ENCODE results near the gene HSF5. TPM values are rescaled to one million over a fixed set of nuclear protein-coding genes. Genes with fewer than 3 reads are reported as not detected.
A peak's percentile ranks its signal among the peaks of the same experiment; 100 is the strongest.

Gene HSF5, protein sequence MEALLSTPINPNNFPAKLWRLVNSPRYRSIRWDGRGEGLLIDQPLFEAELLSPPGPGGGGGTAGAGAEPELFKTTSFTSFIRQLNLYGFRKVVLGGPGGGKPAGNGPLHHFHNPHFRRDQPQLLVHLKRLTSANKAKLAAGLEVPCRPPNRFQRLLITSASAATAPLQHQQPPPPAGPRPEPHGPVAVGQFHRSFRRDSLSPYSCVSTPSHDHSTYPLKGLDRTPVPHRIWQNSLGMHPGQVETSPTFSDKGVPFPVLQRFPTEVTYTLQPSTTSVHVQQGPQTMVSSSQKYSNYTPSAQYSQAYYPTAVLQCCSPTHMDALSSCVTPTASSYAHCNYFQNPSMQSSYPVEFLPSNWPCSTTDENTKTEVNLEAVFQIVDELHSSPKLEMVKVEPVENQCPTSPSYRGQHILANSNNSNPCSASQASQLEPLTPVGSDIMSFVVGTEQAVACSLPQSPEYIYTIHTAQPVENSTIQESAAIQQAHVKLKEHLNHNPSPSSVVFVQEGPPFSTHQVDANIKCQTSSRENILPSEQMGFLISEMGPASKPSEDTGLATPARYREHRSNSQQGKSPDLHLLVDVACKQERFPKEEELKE
- 0.18 TPM for total RNA-seq

DNA sequence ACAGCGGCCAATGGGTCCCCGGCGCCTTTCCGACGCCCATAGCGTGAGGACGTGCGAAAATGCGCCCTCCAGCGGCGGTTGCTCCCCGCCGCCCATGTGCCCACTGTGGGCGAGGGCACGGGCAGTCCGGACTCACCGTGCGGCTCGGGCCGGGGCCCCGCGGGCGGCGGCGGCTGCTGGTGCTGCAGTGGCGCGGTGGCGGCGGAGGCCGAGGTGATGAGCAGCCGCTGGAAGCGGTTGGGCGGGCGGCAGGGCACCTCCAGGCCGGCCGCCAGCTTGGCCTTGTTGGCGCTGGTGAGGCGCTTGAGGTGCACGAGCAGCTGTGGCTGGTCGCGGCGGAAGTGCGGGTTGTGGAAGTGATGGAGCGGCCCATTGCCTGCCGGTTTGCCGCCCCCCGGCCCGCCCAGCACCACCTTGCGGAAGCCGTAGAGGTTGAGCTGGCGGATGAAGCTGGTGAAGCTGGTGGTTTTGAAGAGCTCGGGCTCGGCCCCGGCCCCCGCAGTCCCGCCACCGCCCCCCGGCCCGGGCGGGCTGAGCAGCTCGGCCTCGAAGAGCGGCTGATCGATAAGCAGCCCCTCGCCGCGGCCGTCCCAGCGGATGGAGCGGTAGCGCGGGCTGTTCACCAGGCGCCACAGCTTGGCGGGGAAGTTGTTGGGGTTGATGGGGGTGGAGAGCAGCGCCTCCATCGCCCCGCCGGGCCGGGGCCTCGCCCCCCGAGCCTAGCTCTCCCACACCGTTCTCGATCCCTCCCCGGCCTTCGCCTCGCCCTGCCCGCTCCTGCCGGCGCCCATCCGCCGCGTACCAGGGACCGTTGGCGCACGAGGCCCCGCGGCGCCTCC is at the start of gene HSF5:
Gene HSF5 (minus strand): TSS at position 820 of the 839 bp plus-strand sequence. CDS start 134 bp downstream, at position 686.
- DNase-seq (ENCODE audit: low spot score): no peak

DNA sequence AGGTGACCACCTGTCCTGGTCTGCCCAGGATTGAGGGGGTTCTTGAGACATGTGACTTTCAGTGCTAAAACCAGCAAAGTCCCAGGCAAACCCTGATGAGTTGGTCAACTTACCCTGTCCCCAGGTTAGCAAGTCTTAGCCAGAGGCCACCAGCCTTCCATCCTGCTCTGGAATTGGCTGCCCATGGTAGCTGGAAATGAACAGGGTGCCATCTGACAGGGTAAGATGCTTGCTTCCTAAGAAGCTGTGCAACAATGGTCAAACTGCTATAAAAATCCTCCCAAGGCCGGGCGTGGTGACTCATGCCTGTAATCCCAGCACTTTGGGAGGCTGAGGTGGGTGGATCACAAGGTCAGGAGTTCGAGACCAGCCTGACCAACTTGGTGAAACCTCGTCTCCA is 49.1 kb upstream of the HSF5 start:
- no peak for DNase-seq (ENCODE audit: low spot score)

DNA sequence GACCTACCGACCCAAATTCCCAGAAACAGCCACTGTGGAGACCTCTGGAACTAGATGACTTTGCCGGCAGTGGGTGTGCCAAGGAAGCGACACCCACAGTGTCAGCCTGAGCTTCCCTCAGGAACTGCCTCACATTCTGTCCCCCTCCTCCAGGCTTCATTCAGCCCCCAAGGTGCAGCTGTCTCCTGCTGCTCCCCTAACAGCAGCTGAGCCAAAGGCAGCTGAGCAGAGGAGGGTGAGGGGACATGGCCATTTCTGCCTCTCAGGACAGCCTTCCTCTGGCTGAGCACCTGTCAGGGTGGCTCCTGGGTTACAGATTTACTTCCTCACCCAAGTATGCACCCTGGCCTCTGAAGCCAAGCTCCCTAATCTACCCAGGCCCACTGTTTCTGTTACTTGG is 48.3 kb upstream of the HSF5 start:
- DNase-seq (ENCODE audit: low spot score): no peak

DNA sequence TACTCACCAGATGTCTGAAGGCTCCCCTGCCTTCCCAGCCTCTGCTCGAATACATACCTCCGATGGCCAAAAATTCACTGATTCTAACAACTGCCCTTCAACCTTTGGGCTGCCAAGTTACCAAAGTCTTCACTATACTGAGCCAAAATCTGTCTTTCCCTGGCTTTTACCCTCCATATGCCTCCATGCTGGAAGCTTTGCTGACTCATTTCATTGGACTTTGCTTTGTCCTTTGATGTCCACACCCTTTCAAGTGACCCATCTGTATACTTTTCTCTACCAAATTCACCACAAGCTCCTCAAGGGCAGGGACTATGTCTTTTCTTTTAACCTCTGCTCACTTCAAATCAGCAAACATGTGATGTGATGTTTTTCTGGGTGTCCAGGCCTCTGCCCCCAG is 47.2 kb upstream of the HSF5 start:
- DNase-seq (ENCODE audit: low spot score): no peak

DNA sequence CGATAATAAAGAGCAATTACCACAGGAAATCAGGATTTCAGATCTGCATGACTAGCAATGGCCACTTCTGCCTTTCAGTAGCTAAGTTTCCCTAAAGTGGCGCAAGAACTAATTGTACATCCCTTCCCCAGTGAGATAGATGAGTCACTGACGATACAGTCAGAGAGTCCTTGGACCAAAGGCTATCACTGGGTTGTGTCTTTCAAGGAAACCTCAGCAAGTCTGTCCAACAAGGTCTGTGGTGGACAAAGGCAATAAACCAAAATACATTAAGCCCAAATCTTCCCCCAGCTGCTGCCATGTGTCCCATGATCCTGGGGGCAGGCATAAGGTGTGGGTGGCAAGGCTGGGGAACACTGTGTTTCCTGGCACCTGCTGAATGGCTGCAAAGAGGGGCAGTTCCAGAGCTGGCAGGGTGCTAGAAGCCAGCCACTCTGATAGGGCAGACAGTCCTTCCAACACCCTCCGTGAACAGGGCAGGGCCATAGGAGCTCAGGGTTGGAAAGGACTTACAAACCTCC is 46.8 kb upstream of the HSF5 start:
- DNase-seq (ENCODE audit: low spot score): no peak

DNA sequence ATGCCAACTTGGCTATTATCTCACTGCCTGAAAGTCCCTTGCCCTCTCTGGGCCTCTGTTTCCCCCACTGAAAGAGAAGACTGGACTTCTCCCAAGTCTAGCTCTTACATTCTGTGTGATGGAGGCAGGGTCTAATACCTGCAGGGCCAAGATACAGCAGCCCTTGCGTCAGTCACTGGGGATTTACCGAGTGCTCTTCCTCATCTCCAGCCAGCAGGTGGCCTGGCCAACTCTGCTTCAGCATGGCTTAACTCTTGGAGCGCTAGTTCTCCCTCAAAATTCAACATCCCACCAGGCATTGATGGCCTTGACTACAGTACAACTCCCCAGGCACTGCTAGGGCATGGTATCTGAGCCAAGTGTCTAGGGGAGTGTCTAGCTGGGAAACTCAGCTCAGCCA is 46.1 kb upstream of the HSF5 start:
- no peak for DNase-seq (ENCODE audit: low spot score)

DNA sequence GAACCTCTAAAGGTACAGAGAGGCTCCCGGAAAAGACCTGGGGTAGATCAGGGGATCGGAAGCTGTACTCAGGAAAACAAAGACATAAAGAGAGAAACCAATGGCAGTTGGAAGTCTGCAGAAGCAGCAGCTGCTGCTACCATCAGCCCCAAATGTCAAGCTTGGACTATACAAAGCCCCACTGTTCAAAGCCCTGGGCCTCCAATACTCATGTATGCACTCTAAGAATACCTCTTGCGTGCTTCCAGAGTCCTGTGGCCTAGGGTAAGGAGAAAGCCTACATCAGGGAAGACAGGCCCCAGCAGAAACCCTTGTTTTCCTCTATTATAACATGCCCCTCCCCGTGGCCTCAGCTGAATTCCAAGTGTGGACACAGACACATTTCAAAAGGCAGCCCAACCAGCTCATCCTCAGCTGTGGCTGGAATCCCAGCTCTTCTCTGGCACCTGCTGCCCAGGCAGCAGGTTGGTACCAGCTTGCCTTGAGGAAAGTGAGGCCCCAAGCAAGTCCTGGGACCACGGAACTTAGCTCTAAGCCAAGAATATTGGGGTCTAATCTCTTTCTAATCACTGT is 45.5 kb upstream of the HSF5 start:
- no peak for DNase-seq (ENCODE audit: low spot score)

DNA sequence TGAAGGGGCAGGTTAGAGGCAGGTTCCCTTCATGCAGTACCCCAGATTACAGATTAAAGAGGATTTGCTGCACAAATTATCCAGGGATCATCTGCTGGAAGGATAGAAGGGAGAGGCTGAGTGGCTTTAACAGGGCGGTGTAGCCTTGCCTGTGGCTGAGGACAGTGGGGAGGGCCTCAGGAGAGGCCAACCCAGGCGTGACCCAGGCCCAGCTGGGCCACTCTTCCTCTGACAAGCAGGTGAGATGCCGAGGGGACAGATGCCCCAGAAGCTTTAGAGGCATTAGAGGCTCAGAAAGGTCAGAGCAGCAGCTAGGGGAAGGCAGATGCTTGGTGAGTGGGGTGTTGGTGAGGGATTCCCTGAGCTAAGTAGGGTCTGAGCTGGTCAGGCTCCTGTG is 44.3 kb upstream of the HSF5 start:
- no peak for DNase-seq (ENCODE audit: low spot score)

DNA sequence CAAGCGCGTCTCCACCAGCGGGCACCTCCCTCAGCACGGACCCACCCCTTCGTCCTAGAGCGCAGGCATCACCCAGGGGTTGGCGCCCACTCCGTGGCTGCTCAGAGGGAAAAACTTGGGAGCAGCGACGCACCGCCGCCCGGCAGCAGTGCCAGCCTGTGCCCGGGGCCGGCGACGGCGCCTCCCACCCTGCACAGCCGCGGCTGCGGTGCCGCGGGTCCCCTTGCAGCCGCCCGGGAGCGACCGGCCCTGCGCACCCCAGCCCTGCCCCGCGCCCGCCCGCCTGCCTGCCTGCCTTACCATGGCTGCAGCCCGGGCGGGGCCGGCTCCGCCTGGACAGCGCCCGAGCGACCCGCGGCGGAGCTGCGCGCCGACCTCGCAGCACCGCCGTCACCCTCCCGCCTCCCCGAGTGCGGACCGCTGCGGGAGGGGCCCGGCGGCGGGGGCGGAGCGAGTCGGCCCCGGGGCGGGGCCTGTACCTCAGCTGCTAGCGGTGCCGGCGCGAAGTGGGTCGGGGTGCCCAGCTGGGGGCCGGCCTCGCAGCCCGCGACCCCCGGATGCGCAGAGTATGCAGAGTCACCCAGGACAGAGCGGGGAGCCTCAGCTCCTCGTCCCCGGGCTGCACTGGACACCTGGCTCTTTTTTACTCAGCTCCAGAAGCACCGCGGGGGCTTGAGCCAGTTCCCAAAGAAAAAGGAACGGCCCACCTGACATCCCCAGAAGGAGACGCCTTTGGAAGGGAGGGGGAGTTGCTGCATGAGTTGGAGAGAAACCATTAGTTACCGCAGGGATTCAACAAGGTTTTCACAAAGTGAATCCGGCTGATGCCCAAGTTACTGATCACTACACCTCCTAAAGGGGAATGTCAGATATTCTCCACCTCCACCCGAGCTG is 43.7 kb upstream of the HSF5 start:
- DNase-seq (ENCODE audit: low spot score): no peak

DNA sequence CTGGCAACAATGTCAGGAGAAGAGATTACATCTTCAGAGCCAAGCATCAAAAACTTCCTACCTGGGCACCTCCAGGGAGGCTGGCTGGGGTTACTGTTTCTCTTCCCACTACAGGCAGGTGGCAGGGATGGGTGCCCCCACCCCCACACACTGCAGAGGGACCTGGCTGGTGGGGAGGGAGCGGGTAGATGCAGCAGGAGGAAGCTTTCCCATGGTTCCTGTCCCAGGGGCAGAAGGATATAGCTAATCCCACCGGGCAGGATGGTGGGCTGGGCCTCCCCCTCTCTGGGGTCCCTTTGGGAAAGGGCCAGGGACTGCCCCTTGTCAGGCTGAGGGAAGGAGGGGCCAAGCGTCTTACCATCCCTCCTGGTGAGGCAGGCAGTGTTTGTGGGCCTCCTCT is 42.9 kb upstream of the HSF5 start:
- no peak for DNase-seq (ENCODE audit: low spot score)

DNA sequence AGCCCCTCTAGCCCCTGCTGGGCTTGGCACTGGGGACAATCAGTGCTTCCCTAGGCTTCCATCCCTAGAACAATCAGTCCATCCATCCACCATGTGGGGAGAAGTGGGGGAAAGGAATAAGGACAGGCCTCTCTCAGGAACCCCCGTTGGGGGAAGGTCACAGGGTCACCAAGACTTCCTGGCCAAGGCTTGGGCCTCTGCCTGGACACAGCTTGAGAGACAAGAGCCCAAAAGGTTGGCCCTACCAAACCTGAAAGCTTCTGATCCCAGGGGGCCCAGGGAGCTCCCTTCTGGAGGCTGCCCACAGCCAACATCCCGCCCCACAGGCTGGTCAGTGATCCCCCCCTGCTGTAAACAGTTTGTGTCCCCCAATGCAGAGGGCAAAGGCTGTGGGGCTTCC is 42.4 kb upstream of the HSF5 start:
- DNase-seq (ENCODE audit: low spot score): no peak

DNA sequence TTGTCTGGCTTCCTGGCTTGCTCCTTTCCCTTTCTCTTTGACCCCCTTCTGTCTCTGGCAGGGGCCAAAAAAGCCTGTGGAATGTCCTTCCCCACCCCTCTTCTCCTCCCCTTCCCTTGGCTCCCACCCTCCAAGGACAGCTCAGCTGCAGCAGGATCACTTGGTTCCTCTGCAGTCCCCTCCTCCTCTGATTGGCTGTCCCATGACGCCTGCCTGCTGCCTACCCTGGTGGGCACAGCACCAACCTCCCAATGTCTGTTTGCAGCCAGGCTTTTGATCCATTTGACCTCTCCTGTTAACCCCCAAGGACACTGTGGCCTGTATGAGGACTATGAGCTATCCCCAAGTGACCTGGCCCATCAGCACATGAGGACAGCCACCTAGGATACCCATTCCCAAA is 41.1 kb upstream of the HSF5 start:
- no peak for DNase-seq (ENCODE audit: low spot score)

DNA sequence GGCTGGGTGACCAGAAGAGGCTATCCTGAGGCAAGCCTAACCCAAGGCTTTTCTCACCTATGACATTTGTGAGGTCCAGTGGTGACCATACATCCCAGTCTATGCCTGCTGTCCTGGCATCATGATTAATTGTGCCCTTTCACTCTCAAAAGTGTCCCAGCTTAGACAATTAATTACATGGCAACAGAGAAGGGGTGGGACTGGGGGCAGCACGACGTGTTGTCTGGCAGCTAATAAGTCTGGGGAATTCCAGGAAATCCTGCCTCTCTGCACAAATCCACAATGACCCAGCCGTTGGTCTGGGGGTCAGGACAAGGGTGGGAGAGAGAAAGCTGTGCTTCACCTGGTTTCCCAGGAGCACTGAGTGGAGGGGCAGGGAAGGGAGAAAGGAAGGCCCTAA is 40.2 kb upstream of the HSF5 start:
- no peak for DNase-seq (ENCODE audit: low spot score)

DNA sequence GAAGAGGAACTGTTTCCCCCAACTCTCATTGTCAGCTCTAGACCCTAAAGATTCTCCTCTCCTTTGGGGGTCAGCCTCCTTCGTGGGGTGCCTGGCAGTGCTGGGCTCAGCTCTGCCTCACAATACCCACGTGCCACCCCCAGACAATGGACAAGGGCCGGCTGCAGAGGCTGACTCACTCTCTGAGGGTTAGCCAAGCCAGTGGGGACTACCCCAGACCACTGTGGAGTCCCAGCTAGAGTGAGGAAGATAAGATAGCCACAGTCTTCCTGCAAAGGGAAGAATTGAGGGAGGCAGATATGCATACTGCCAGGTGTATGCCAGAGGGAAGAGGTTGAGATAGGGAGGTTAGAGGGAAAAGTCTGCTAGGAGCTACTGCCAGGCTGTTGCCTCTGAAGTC is 39.7 kb upstream of the HSF5 start:
- DNase-seq (ENCODE audit: low spot score): no peak

DNA sequence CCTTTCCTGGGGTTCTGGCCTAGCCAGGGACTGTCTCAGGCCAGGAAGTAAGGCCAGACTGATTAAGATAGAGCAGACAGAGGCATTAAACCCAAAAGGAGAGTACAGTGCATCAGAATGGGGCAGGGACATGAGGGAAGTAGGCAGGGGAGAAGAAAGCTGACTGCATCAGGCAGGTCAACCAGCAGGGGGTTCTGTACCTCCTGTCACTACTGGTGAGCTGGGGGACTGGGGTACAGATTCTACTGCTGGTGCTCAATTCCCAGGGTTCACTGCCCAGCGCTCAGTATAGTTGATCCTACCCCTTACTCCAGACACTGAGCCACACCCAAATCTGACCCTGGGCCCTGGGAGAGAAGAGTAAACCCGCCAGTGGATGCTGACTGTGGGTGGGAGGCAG is 39.1 kb upstream of the HSF5 start:
- no peak for DNase-seq (ENCODE audit: low spot score)

DNA sequence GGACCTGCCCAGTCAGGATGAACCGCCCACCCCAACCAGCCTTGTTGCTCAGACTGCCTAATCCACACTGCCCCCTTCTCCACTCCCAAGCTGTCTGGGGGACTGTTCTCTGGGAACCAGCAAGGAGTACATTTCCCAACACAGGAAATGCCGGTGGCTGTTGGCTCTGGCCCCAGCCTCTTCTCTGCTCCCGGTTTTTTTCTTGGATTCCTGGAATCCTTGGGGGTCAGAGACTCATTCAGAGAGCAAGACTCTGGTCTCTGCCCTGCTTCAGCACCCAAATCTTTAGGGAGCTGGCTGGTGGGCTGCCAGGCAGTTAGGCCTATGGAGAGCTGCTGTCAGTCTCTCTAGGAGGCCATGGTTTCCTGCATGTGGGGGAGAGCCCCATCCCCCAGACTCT is 37.0 kb upstream of the HSF5 start:
- no peak for DNase-seq (ENCODE audit: low spot score)

DNA sequence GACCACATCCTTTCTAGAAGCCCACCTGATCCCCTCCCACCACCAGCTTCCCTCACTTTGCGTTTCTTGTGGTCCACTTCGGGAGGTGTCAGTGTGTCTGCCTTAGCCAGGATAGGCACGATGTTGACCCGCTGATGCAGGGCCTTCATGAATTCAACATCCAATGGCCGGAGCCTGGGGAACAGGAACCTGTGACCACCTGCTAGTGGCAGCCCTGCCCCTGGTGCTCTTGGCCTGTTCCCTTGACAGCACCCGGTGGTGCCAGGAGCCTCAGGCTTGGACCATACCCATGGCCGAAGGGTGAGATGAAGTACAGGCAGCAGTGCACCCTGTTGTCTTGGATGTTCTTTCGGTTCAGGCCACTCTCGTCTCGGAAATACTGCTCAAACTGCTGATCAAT is 33.5 kb upstream of the HSF5 start:
- DNase-seq (ENCODE audit: low spot score): no peak

DNA sequence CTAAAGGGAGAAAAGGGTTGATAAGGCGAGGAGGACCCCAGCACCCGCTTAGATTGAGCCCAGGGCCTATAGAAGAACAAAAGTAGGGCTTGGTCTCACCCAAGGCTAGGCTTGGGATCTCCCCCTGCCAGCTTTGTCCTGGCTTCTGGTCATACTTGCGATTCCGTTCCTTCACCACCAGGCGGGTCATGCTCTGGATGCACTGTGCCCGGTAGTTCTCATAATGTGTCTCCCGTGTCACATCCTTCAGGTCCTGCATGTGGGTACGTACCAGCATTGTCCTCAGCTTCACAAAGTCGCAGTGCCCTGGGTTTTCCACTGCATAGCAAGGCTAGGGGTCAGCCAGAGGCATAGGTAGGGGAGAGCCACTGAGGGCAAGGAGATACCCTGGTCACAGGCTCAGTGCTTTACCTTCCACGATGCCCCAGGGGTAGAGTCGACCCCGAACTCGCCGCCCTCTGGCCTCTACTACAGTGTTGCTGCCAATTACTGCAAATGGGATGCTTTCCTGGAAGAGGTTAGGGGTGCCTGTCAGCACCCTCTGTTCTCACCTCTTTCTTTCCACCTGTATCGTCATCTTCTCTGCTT is 32.7 kb upstream of the HSF5 start:
- no peak for DNase-seq (ENCODE audit: low spot score)

DNA sequence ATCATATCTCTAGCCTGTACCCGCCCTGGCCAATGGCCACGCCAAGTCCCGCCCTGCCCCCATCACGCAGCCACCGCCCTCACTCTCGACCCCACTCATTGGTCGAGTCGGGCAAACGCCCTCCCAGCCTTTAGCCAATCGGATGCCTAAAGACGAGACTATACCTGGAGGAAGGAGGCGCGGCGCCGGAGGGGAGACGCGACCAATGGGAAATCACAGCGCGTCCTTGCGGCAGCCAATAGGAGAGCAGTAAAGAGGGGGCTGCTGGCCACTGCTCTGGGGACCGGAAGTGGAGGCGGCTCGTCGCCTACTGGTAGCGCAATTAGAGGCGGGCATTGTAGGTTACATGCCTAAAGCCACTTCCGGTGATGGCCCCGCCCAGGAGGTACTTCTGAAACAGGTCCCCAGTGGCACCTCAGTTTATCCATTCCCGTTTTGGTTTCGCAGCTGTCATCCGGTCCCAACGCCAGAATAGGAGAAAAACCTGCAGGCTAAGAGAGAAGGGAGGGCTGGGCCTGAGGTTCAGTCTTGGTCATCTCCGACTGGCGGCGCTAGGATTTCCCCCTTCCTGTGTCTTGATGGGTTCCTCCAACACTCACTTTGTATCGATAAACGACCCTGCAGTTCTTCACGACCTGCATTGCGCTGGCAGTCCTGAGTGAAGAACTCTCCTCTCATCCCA is 29.9 kb upstream of the HSF5 start:
- peak; percentile 100 for DNase-seq (ENCODE audit: low spot score)

DNA sequence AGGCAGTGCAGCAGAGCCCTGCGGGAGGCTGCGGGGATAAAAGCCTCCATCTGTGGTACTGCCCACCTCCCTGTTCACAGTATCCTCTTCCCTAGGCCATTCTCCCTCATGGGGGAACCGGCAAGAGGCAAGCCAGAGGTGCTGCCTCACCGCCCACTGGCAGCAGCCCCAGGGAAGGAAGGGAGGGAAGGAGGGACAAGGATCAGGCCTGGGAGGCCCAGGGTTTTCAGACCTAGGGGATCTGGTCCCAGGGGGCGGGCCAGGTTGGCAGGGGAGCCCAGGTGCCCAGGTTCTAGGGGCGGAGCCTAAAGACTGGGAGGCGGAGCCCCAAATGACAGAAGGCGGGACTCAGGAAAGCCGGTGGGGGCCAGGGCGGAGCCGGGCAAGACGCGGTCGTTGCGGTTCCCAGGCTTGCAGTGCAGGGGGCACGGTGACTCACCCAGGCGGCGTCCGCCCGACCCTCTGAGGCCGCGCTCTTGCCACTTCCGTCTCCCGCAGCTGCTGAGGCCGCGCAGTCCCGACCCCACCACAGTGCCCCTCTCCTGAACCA is 29.2 kb upstream of the HSF5 start:
- no peak for DNase-seq (ENCODE audit: low spot score)

All from ureter (tissue), 1 donor.